ENCODE results near the gene C1QL1.

Gene C1QL1

GRCh38 chr17:45005700-45006099 is 37.6 kb upstream of the C1QL1 start:
- no peak for FAIRE-seq
- TF ChIP-seq POLR2A (IDR thresholded peaks at IDR 0.05; ENCODE audit: low read depth, low read length) (no peak), TAF1 (IDR thresholded peaks at IDR 0.05; ENCODE audit: low read depth, low read length) (no peak), PAX5 (IDR thresholded peaks at IDR 0.05; ENCODE audit: insufficient read depth, low read length, severe bottlenecking) (no peak), SPI1 (IDR thresholded peaks at IDR 0.05; ENCODE audit: low read depth, low read length) (no peak), POU2F2 (IDR thresholded peaks at IDR 0.05; ENCODE audit: low read depth, low read length) (no peak), POLR2AphosphoS5 (IDR thresholded peaks at IDR 0.05; ENCODE audit: low read depth, low read length) (no peak)
- DNase-seq (ENCODE audit: insufficient read length, low spot score): no peak

DNA sequence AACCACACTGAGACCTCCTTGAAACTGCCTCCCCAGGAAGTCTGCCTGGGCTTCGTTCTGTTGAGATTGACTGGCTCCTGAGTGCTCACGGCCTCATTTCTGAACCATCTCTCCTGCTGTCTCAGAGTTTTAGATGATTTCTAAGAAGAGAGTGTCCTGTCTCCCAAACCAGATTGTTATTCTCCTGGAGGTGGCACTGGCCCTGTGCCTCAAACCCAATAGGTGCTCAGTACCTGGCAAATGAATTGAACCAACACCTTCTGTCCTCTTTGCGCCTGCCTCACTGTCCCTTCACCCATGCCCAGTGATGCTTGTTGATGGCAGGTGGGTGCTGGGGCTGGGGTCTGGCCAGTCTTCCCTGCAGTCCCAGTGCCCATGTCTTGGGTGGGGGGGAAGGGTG is 36.3 kb upstream of the C1QL1 start:
- FAIRE-seq (no peak), DNase-seq (ENCODE audit: insufficient read length, low spot score) (no peak)
- TF ChIP-seq POLR2AphosphoS5 (IDR thresholded peaks at IDR 0.05; ENCODE audit: low read depth, low read length) (no peak), PAX5 (IDR thresholded peaks at IDR 0.05; ENCODE audit: insufficient read depth, low read length, severe bottlenecking) (no peak), TAF1 (IDR thresholded peaks at IDR 0.05; ENCODE audit: low read depth, low read length) (no peak), POLR2A (IDR thresholded peaks at IDR 0.05; ENCODE audit: low read depth, low read length) (no peak), SPI1 (IDR thresholded peaks at IDR 0.05; ENCODE audit: low read depth, low read length) (no peak), POU2F2 (IDR thresholded peaks at IDR 0.05; ENCODE audit: low read depth, low read length) (no peak)

DNA sequence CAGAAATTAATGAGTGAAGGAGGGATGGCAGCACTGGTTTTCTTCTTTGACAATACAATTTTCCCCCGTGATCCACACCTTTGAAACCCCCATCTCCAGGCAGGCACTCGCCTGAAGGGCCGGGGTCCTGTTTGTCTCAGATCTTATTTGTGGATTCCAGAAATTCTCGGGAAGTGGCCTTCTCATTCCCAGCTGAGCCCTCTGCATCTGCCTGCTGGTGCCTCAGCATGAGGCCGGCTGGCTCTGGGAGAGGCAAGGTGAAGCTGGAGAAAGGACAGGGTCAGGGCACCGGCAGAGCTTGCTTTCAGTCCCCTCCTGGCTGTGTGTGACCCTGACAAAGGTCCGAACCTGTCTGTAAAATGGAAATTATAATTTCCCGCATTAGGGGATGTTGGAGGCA is 35.8 kb upstream of the C1QL1 start:
- TF ChIP-seq PAX5 (IDR thresholded peaks at IDR 0.05; ENCODE audit: insufficient read depth, low read length, severe bottlenecking): no peak
- TF ChIP-seq POU2F2 (IDR thresholded peaks at IDR 0.05; ENCODE audit: low read depth, low read length): no peak
- TF ChIP-seq POLR2A (IDR thresholded peaks at IDR 0.05; ENCODE audit: low read depth, low read length): no peak
- TF ChIP-seq TAF1 (IDR thresholded peaks at IDR 0.05; ENCODE audit: low read depth, low read length): no peak
- TF ChIP-seq POLR2AphosphoS5 (IDR thresholded peaks at IDR 0.05; ENCODE audit: low read depth, low read length): no peak
- no peak for TF ChIP-seq SPI1 (IDR thresholded peaks at IDR 0.05; ENCODE audit: low read depth, low read length)
- FAIRE-seq (no peak), DNase-seq (ENCODE audit: insufficient read length, low spot score) (no peak)

- FAIRE-seq (no peak), DNase-seq (ENCODE audit: insufficient read length, low spot score) (no peak)
- TF ChIP-seq POU2F2 (IDR thresholded peaks at IDR 0.05; ENCODE audit: low read depth, low read length): no peak
- no peak for TF ChIP-seq PAX5 (IDR thresholded peaks at IDR 0.05; ENCODE audit: insufficient read depth, low read length, severe bottlenecking)
- TF ChIP-seq POLR2A (IDR thresholded peaks at IDR 0.05; ENCODE audit: low read depth, low read length): no peak
- TF ChIP-seq SPI1 (IDR thresholded peaks at IDR 0.05; ENCODE audit: low read depth, low read length): no peak
- no peak for TF ChIP-seq POLR2AphosphoS5 (IDR thresholded peaks at IDR 0.05; ENCODE audit: low read depth, low read length)
- no peak for TF ChIP-seq TAF1 (IDR thresholded peaks at IDR 0.05; ENCODE audit: low read depth, low read length)
These were observed 33.2 kb upstream of the C1QL1 start for GRCh38 chr17:45001310-45001709.

DNA sequence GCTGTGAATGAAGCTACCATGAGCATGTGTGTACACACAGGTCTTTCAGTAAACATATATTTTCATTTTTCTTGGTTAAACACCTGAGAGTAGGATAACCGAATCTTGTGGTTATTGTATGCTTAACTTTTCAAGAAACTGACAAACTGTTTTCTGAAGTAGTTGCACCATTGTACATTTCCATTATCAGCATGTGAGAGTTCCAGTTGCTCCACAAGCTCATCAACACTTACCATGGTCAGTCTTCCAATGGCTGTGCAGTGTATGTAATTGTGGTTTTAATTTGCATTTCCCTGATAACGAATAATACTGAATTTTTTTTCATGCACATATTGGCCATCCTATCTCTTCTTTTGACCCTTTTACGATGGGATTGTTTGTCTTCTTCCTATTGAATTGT is 31.3 kb upstream of the C1QL1 start:
- no peak for DNase-seq (ENCODE audit: insufficient read length, low spot score)
- FAIRE-seq: no peak
- TF ChIP-seq POLR2A (IDR thresholded peaks at IDR 0.05; ENCODE audit: low read depth, low read length) (no peak), SPI1 (IDR thresholded peaks at IDR 0.05; ENCODE audit: low read depth, low read length) (no peak), POU2F2 (IDR thresholded peaks at IDR 0.05; ENCODE audit: low read depth, low read length) (no peak), TAF1 (IDR thresholded peaks at IDR 0.05; ENCODE audit: low read depth, low read length) (no peak), POLR2AphosphoS5 (IDR thresholded peaks at IDR 0.05; ENCODE audit: low read depth, low read length) (no peak)

GRCh38 chr17:44998646-44999045 is 30.5 kb upstream of the C1QL1 start:
- no peak for TF ChIP-seq PAX5 (IDR thresholded peaks at IDR 0.05; ENCODE audit: insufficient read depth, low read length, severe bottlenecking)
- no peak for TF ChIP-seq TAF1 (IDR thresholded peaks at IDR 0.05; ENCODE audit: low read depth, low read length)
- no peak for TF ChIP-seq POU2F2 (IDR thresholded peaks at IDR 0.05; ENCODE audit: low read depth, low read length)
- no peak for TF ChIP-seq SPI1 (IDR thresholded peaks at IDR 0.05; ENCODE audit: low read depth, low read length)
- no peak for TF ChIP-seq POLR2AphosphoS5 (IDR thresholded peaks at IDR 0.05; ENCODE audit: low read depth, low read length)
- no peak for TF ChIP-seq POLR2A (IDR thresholded peaks at IDR 0.05; ENCODE audit: low read depth, low read length)
- FAIRE-seq (no peak), DNase-seq (ENCODE audit: insufficient read length, low spot score) (no peak)

GRCh38 chr17:44997733-44998520 is 29.8 kb upstream of the C1QL1 start:
- TF ChIP-seq SPI1 (IDR thresholded peaks at IDR 0.05; ENCODE audit: low read depth, low read length) (no peak), POLR2AphosphoS5 (IDR thresholded peaks at IDR 0.05; ENCODE audit: low read depth, low read length) (no peak), POLR2A (IDR thresholded peaks at IDR 0.05; ENCODE audit: low read depth, low read length) (no peak), TAF1 (IDR thresholded peaks at IDR 0.05; ENCODE audit: low read depth, low read length) (no peak), PAX5 (IDR thresholded peaks at IDR 0.05; ENCODE audit: insufficient read depth, low read length, severe bottlenecking) (no peak), POU2F2 (IDR thresholded peaks at IDR 0.05; ENCODE audit: low read depth, low read length) (no peak)

DNA sequence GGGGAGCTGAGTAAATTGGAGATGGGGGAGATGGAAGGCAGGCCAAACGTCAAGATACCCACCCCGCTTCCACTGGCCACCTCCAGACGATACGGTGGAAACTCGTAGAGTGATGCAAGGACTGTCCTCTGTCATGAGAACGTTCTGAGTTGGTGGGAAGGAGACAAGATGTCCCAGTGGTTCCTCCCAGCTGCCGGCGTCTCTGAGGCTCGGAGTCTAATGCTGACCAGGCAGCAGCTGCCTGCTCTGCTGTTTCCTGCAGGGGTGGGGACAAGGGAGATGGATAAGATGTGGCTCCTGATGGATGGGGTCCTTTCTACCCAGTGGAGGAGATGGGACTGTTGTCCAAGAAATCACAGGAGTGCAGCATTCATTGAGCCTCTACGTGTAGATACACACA is 28.2 kb upstream of the C1QL1 start:
- no peak for DNase-seq (ENCODE audit: insufficient read length, low spot score)
- no peak for TF ChIP-seq POU2F2 (IDR thresholded peaks at IDR 0.05; ENCODE audit: low read depth, low read length)
- no peak for TF ChIP-seq POLR2A (IDR thresholded peaks at IDR 0.05; ENCODE audit: low read depth, low read length)
- no peak for TF ChIP-seq POLR2AphosphoS5 (IDR thresholded peaks at IDR 0.05; ENCODE audit: low read depth, low read length)
- TF ChIP-seq SPI1 (IDR thresholded peaks at IDR 0.05; ENCODE audit: low read depth, low read length): no peak
- TF ChIP-seq PAX5 (IDR thresholded peaks at IDR 0.05; ENCODE audit: insufficient read depth, low read length, severe bottlenecking): no peak
- TF ChIP-seq TAF1 (IDR thresholded peaks at IDR 0.05; ENCODE audit: low read depth, low read length): no peak
- FAIRE-seq: peak; percentile 23

More at GRCh38 chr17:44997733-44998520, 29.8 kb upstream of the C1QL1 start:
- DNase-seq (ENCODE audit: insufficient read length, low spot score): no peak
- FAIRE-seq: no peak

GRCh38 chr17:44995436-44996001 is 27.4 kb upstream of the C1QL1 start:
- TF ChIP-seq POU2F2 (IDR thresholded peaks at IDR 0.05; ENCODE audit: low read depth, low read length): no peak
- no peak for TF ChIP-seq SPI1 (IDR thresholded peaks at IDR 0.05; ENCODE audit: low read depth, low read length)
- TF ChIP-seq POLR2A (IDR thresholded peaks at IDR 0.05; ENCODE audit: low read depth, low read length): no peak
- no peak for TF ChIP-seq TAF1 (IDR thresholded peaks at IDR 0.05; ENCODE audit: low read depth, low read length)
- TF ChIP-seq PAX5 (IDR thresholded peaks at IDR 0.05; ENCODE audit: insufficient read depth, low read length, severe bottlenecking): no peak
- no peak for TF ChIP-seq POLR2AphosphoS5 (IDR thresholded peaks at IDR 0.05; ENCODE audit: low read depth, low read length)
- FAIRE-seq: no peak
- no peak for DNase-seq (ENCODE audit: insufficient read length, low spot score)
